Activated naive CD4-positive, alpha-beta T cell treated with anti-CD3 and anti-CD28 coated beads, Interleukin-2, amount 10 ng/mL, durations not matched to agents 7 days and 5 days (primary cell): ENCODE results near the gene CUBN.

Experiments used
- CTCF ChIA-PET: fragments of 350-600 bp; sonication (Branson Sonifier 250); formaldehyde crosslinking; loops from one replicate; lab custom pipeline; 2021; ENCODE audit warnings: antibody characterized with exemption; lab: Charles Lee
- DNase-seq: peaks from one replicate; pipeline ENCODE4 v3.0.0-alpha.2; 2020
- H3K27ac Mint-ChIP-seq: one replicate; pipeline ENCODE4 v1.8.0; 2021; ENCODE audit warnings: mild to moderate bottlenecking, moderate library complexity, mixed read lengths
- H3K27me3 Mint-ChIP-seq: one replicate; pipeline ENCODE4 v1.8.0; 2021; ENCODE audit warnings: mild to moderate bottlenecking, mixed read lengths
- H3K36me3 Mint-ChIP-seq: one replicate; pipeline ENCODE4 v1.8.0; 2021; ENCODE audit warnings: mixed read lengths
- H3K4me1 Mint-ChIP-seq: one replicate; pipeline ENCODE4 v1.8.0; 2021; ENCODE audit warnings: mixed read lengths
- H3K4me3 Mint-ChIP-seq: one replicate; pipeline ENCODE4 v1.8.0; 2021; ENCODE audit warnings: mild to moderate bottlenecking, moderate library complexity, mixed read lengths
- H3K9me3 Mint-ChIP-seq: one replicate; pipeline ENCODE4 v1.8.0; 2021; ENCODE audit warnings: mixed read lengths

The CUBN gene

GRCh38 chr10:16913266-16913665 lies 216.3 kb downstream of the CUBN start:
- DNase-seq: no peak
- Mint-ChIP-seq H3K9me3 (no peaks in the 10 kb centered on the region), H3K4me3 (no peak overlapping the region), H3K36me3 (no peaks in the 10 kb centered on the region), H3K27ac (no peak overlapping the region), H3K27me3 (peaks cover 6% of the 10 kb centered on the region), H3K4me1 (peaks cover 6% of the 10 kb centered on the region)
- CTCF ChIA-PET: no interaction called here

GRCh38 chr10:16910793-16911164 lies 218.8 kb downstream of the CUBN start:
- H3K27ac Mint-ChIP-seq: no peak overlapping the region
- DNase-seq: no peak
- no peak overlapping the region for H3K4me3 Mint-ChIP-seq
- no peaks in the 10 kb centered on the region for H3K9me3 Mint-ChIP-seq
- CTCF ChIA-PET: no interaction called here
- peaks cover 6% of the 10 kb centered on the region for H3K27me3 Mint-ChIP-seq
- H3K36me3 Mint-ChIP-seq: no peaks in the 10 kb centered on the region
- peaks cover 11% of the 10 kb centered on the region for H3K4me1 Mint-ChIP-seq

GRCh38 chr10:16909961-16910792 lies 219.4 kb downstream of the CUBN start:
- Mint-ChIP-seq H3K36me3 (no peaks in the 10 kb centered on the region), H3K27ac (no peak overlapping the region), H3K4me1 (peaks cover 11% of the 10 kb centered on the region), H3K27me3 (peaks cover 6% of the 10 kb centered on the region), H3K9me3 (no peaks in the 10 kb centered on the region), H3K4me3 (no peak overlapping the region)
- DNase-seq: no peak
- CTCF ChIA-PET: no interaction called here

GRCh38 chr10:16909271-16909767 lies 220.3 kb downstream of the CUBN start:
- no peak overlapping the region for H3K27ac Mint-ChIP-seq
- DNase-seq: no peak
- no peaks in the 10 kb centered on the region for H3K36me3 Mint-ChIP-seq
- no peaks in the 10 kb centered on the region for H3K9me3 Mint-ChIP-seq
- H3K4me3 Mint-ChIP-seq: no peak overlapping the region
- H3K27me3 Mint-ChIP-seq: peaks cover 6% of the 10 kb centered on the region
- peaks cover 11% of the 10 kb centered on the region for H3K4me1 Mint-ChIP-seq
- CTCF ChIA-PET: no interaction called here

- Mint-ChIP-seq H3K27ac (peak overlapping the region; percentile 13), H3K27me3 (peaks cover 6% of the 10 kb centered on the region), H3K4me1 (peaks cover 17% of the 10 kb centered on the region), H3K9me3 (no peaks in the 10 kb centered on the region), H3K4me3 (no peak overlapping the region), H3K36me3 (no peaks in the 10 kb centered on the region)
- DNase-seq: no peak
- CTCF ChIA-PET: no interaction called here
Measured at GRCh38 chr10:16907687-16908086, 221.9 kb downstream of the CUBN start.

GRCh38 chr10:16905320-16905719 lies 224.3 kb downstream of the CUBN start:
- no peak for DNase-seq
- Mint-ChIP-seq H3K4me1 (peaks cover 15% of the 10 kb centered on the region), H3K36me3 (no peaks in the 10 kb centered on the region), H3K27ac (no peak overlapping the region), H3K4me3 (no peak overlapping the region), H3K27me3 (peaks cover 6% of the 10 kb centered on the region), H3K9me3 (no peaks in the 10 kb centered on the region)
- CTCF ChIA-PET: no interaction called here

GRCh38 chr10:16904639-16905061 lies 225.0 kb downstream of the CUBN start:
- no peak overlapping the region for H3K27ac Mint-ChIP-seq
- CTCF ChIA-PET: no interaction called here
- no peak overlapping the region for H3K4me3 Mint-ChIP-seq
- H3K27me3 Mint-ChIP-seq: no peaks in the 10 kb centered on the region
- no peaks in the 10 kb centered on the region for H3K36me3 Mint-ChIP-seq
- no peaks in the 10 kb centered on the region for H3K9me3 Mint-ChIP-seq
- H3K4me1 Mint-ChIP-seq: peaks cover 15% of the 10 kb centered on the region
- DNase-seq: no peak

GRCh38 chr10:16904049-16904448 lies 225.6 kb downstream of the CUBN start:
- peaks cover 15% of the 10 kb centered on the region for H3K4me1 Mint-ChIP-seq
- CTCF ChIA-PET: no interaction called here
- H3K27me3 Mint-ChIP-seq: no peaks in the 10 kb centered on the region
- no peak overlapping the region for H3K27ac Mint-ChIP-seq
- H3K36me3 Mint-ChIP-seq: no peaks in the 10 kb centered on the region
- no peak overlapping the region for H3K4me3 Mint-ChIP-seq
- no peaks in the 10 kb centered on the region for H3K9me3 Mint-ChIP-seq
- DNase-seq: no peak

- Mint-ChIP-seq H3K36me3 (no peaks in the 10 kb centered on the region), H3K4me1 (peaks cover 12% of the 10 kb centered on the region)
- CTCF ChIA-PET: no interaction called here
Measured at GRCh38 chr10:16902606-16903005, 227.0 kb downstream of the CUBN start.

GRCh38 chr10:16901106-16901505 lies 228.5 kb downstream of the CUBN start:
- Mint-ChIP-seq H3K4me3 (no peak overlapping the region), H3K27ac (no peak overlapping the region), H3K9me3 (no peaks in the 10 kb centered on the region), H3K36me3 (no peaks in the 10 kb centered on the region), H3K4me1 (peaks cover 10% of the 10 kb centered on the region), H3K27me3 (no peaks in the 10 kb centered on the region)
- CTCF ChIA-PET: no interaction called here
- DNase-seq: no peak

More at GRCh38 chr10:16902606-16903005, 227.0 kb downstream of the CUBN start:
- no peak overlapping the region for H3K4me3 Mint-ChIP-seq
- peak overlapping the region; percentile 56 for H3K27ac Mint-ChIP-seq
- DNase-seq: peak; percentile 58
- no peaks in the 10 kb centered on the region for H3K9me3 Mint-ChIP-seq
- no peaks in the 10 kb centered on the region for H3K27me3 Mint-ChIP-seq

- no peaks in the 10 kb centered on the region for H3K27me3 Mint-ChIP-seq
- CTCF ChIA-PET: no interaction called here
- H3K36me3 Mint-ChIP-seq: no peaks in the 10 kb centered on the region
- H3K9me3 Mint-ChIP-seq: peaks cover 4% of the 10 kb centered on the region
- no peaks in the 10 kb centered on the region for H3K4me1 Mint-ChIP-seq
- DNase-seq: no peak
- H3K27ac Mint-ChIP-seq: no peak overlapping the region
- H3K4me3 Mint-ChIP-seq: no peak overlapping the region
Measured at GRCh38 chr10:16896993-16897392, 232.6 kb downstream of the CUBN start.

GRCh38 chr10:16894821-16895220 lies 234.8 kb downstream of the CUBN start:
- Mint-ChIP-seq H3K9me3 (peaks cover 4% of the 10 kb centered on the region), H3K4me1 (peaks cover 11% of the 10 kb centered on the region), H3K4me3 (no peak overlapping the region), H3K36me3 (no peaks in the 10 kb centered on the region), H3K27me3 (no peaks in the 10 kb centered on the region), H3K27ac (no peak overlapping the region)
- DNase-seq: no peak
- CTCF ChIA-PET: interaction anchor here (1.0 kb wide), 1 partner anchor 362 kb away, joined by 3 read pairs; no protein-coding TSS in a partner anchor

- H3K9me3 Mint-ChIP-seq: peaks cover 4% of the 10 kb centered on the region
- H3K4me1 Mint-ChIP-seq: peaks cover 11% of the 10 kb centered on the region
- H3K27me3 Mint-ChIP-seq: no peaks in the 10 kb centered on the region
- H3K36me3 Mint-ChIP-seq: no peaks in the 10 kb centered on the region
- H3K27ac Mint-ChIP-seq: no peak overlapping the region
- CTCF ChIA-PET: no interaction called here
- no peak overlapping the region for H3K4me3 Mint-ChIP-seq
- DNase-seq: no peak
Measured at GRCh38 chr10:16893664-16894063, 235.9 kb downstream of the CUBN start.

GRCh38 chr10:16891375-16892313 lies 238.0 kb downstream of the CUBN start:
- Mint-ChIP-seq H3K27ac (peak overlapping the region; percentile 38), H3K4me3 (peak overlapping the region; percentile 31), H3K27me3 (no peaks in the 10 kb centered on the region), H3K36me3 (no peaks in the 10 kb centered on the region), H3K9me3 (peaks cover 4% of the 10 kb centered on the region), H3K4me1 (peaks cover 11% of the 10 kb centered on the region)
- CTCF ChIA-PET: interaction anchor here (0.6 to 1.7 kb wide), 8 partner anchors 24 to 365 kb away, joined by 3 to 8 read pairs (median 3); no protein-coding TSS in a partner anchor
- peak; percentile 63 for DNase-seq
